ENCODE data around the gene LDLRAD4. TPM values are rescaled to one million over a fixed set of nuclear protein-coding genes. Genes with fewer than 3 reads are reported as not detected.

Gene LDLRAD4
- total and polyA plus RNA-seq, 12 donors = 3.9 to 64.5 (median 36.0) TPM

GRCh38 chr18:13621446-13621849 is 402.9 kb downstream of the LDLRAD4 start:
- 95 to 100% (median 98%) methylated on average over 5 to 23 of the region's 23 CpGs for WGBS, 4 donors
- no peak overlapping the region for H3K27ac ChIP-seq
- H3K27me3 ChIP-seq = no peaks in the 10 kb centered on the region
- H3K4me3 ChIP-seq = no peak overlapping the region
- H3K36me3 ChIP-seq (replicated peaks in 1 of 2) = peaks cover 0 to 5% of the 10 kb centered on the region in 2 donors
- intact Hi-C loops (cut with DNase I) = loop anchor here (10.0 kb wide), 2 partner anchors 57 to 417 kb away; no protein-coding TSS in a partner anchor
- no peak for DNase-seq
- TF ChIP-seq POLR2A (IDR thresholded peaks at IDR 0.05) (no peak), CTCF (IDR thresholded peaks at IDR 0.05) (no peak)
- H3K4me1 ChIP-seq (replicated peaks in 1 of 2) = peaks cover 0 to 9% of the 10 kb centered on the region in 2 donors
- no peaks in the 10 kb centered on the region for H3K9me3 ChIP-seq (replicated peaks in 1 of 3)

DNA sequence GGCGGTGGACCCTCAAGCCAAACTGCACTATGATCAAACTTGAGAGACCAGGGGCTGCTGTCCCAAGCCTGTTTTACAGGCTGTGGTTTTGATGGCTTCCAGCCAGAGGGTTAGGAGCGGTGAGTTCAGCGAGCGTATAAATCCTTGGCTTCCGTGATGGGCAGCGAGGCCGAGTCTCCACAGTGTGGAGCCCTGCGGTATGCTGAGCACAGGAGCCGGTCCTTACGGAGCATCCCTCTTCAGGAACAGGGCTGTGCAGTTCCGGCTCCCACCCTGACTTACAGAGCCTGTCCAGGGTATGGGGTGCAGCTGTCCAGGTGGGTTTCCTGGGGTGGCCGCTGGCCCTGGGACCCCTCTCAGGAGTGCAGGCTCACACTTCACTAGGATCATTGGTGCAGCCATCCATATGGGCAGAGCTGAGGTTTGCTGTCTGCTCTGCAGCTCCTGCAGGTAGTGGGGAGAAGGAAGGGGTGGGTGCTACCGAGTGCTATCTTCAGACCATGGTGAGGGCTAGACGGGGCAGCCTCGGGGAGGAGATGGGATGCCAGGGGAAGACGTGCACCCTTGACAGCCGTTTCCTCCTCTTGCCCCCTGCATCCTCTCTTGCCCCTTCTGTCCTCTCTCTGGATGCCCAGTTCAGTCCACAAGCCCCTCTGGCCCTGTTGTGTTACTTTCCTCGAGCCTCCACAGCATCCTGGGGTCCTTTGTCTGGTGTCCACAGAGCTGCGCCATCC is 403.5 kb downstream of the LDLRAD4 start:
- H3K27ac ChIP-seq = no peak overlapping the region
- H3K27me3 ChIP-seq = no peaks in the 10 kb centered on the region
- 91 to 95% (median 92%) methylated on average over 10 to 19 of the region's 19 CpGs for WGBS, 4 donors
- no peaks in the 10 kb centered on the region for H3K9me3 ChIP-seq (replicated peaks in 1 of 3)
- TF ChIP-seq POLR2A (IDR thresholded peaks at IDR 0.05) (no peak), CTCF (IDR thresholded peaks at IDR 0.05) (no peak)
- intact Hi-C loops (cut with DNase I) = loop anchor here (10.0 kb wide), 2 partner anchors 57 to 417 kb away; no protein-coding TSS in a partner anchor
- H3K4me1 ChIP-seq (replicated peaks in 1 of 2) = peaks cover 0 to 9% of the 10 kb centered on the region in 2 donors
- H3K36me3 ChIP-seq (replicated peaks in 1 of 2) = peaks cover 0 to 5% of the 10 kb centered on the region in 2 donors
- DNase-seq = peak in 1 of 7 donors; percentile 10
- no peak overlapping the region for H3K4me3 ChIP-seq

GRCh38 chr18:13622751-13623150 is 404.2 kb downstream of the LDLRAD4 start:
- H3K27me3 ChIP-seq = no peaks in the 10 kb centered on the region
- no peaks in the 10 kb centered on the region for H3K9me3 ChIP-seq (replicated peaks in 1 of 3)
- no peak overlapping the region for H3K27ac ChIP-seq
- H3K36me3 ChIP-seq (replicated peaks in 1 of 2) = peaks cover 0 to 5% of the 10 kb centered on the region in 2 donors
- TF ChIP-seq POLR2A (IDR thresholded peaks at IDR 0.05) (no peak), CTCF (IDR thresholded peaks at IDR 0.05) (no peak)
- 93 to 100% (median 96%) methylated on average over 7 to 8 of the region's 8 CpGs for WGBS, 4 donors
- peaks cover 0 to 9% of the 10 kb centered on the region in 2 donors for H3K4me1 ChIP-seq (replicated peaks in 1 of 2)
- H3K4me3 ChIP-seq = no peak overlapping the region
- intact Hi-C loops (cut with DNase I) = loop anchor here (10.0 kb wide), 2 partner anchors 58 to 418 kb away; no protein-coding TSS in a partner anchor
- DNase-seq = no peak

DNA sequence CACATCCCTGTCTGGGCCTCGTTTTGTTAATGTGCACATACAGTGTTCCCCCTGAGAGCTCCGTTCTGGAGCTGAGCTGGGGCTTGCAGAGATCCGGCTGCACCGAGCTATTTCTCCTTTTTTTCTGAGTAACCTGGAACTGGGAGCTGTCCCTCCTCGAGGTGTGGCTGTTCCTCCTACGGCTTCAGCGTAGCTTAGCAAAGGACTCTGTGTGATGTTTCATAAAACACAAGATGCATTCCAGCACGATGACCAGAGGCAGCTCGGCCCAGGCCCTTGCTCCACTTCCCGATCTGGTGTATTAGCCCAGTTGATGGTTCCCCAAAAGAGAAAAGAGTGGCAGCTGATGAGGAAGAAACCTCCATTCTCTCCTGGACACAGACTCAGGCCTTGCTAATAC is 404.8 kb downstream of the LDLRAD4 start:
- 56 to 76% (median 70%) methylated on average over 6 to 10 of the region's 10 CpGs for WGBS, 4 donors
- Histone ChIP-seq H3K9me3 (replicated peaks in 1 of 3) (no peaks in the 10 kb centered on the region), H3K36me3 (replicated peaks in 1 of 2) (peaks cover 0 to 5% of the 10 kb centered on the region in 2 donors), H3K27me3 (no peaks in the 10 kb centered on the region), H3K4me3 (no peak overlapping the region), H3K4me1 (replicated peaks in 1 of 2) (peaks cover 0 to 4% of the 10 kb centered on the region in 2 donors), H3K27ac (no peak overlapping the region)
- no peak for DNase-seq
- TF ChIP-seq POLR2A (IDR thresholded peaks at IDR 0.05) (no peak), CTCF (IDR thresholded peaks at IDR 0.05) (no peak)
- intact Hi-C loops (cut with DNase I) = loop anchor here (10.0 kb wide), 2 partner anchors 59 to 419 kb away; no protein-coding TSS in a partner anchor
